Sigmoid colon (tissue), 7 donors: ENCODE measurements around the gene SIRPB2. TPM values are rescaled to one million over a fixed set of nuclear protein-coding genes. Genes with fewer than 3 reads are reported as not detected.

ENCODE experiments used
- DNase-seq: peaks from one replicate; pipeline ENCODE4 v3.0.0-alpha.2; 2019
- H3K27ac ChIP-seq, 4 donors: fragments of 200-600 bp; sonication (generic); one replicate each; pipeline ENCODE4 v1.5.1; 2016 to 2019; ENCODE audit warnings: mild to moderate bottlenecking in 1 of 4
- H3K27me3 ChIP-seq, 3 donors: fragments of 200-600 bp; sonication (generic); one replicate each; pipeline ENCODE4 v1.5.1; 2019; ENCODE audit warnings: mild to moderate bottlenecking in 1 of 3
- H3K36me3 ChIP-seq, 4 donors: fragments of 200-600 bp; sonication (generic); one replicate each; pipeline ENCODE4 v1.5.1; 2016 to 2019
- H3K4me1 ChIP-seq, 4 donors: fragments of 200-600 bp; sonication (generic); one replicate each; pipeline ENCODE4 v1.5.1; 2017 to 2019
- H3K4me3 ChIP-seq, 4 donors: fragments of 200-600 bp; sonication (generic); one replicate each; pipeline ENCODE4 v1.5.1; 2017 to 2019; ENCODE audit warnings: mild to moderate bottlenecking in 2 of 4, moderate library complexity in 1 of 4
- H3K9me3 ChIP-seq, 4 donors: fragments of 200-600 bp in 3 of 4; sonication (generic) in 3 of 4; one replicate each; pipeline versions ENCODE4 v1.5.1 to v1.6.1; 2013 to 2019
- CTCF ChIP-seq, 4 experiments: fragments of 450-650 bp in 3 of 4; fragments of 200-600 bp in 1 of 4; IDR thresholded peaks; one replicate each; pipeline ENCODE4 v1.5.1; 2016 to 2019; ENCODE audit warnings: antibody characterized with exemption in 4 of 4, mild to moderate bottlenecking in 3 of 4, moderate library complexity in 2 of 4
- EP300 ChIP-seq, 4 donors: sonication (generic); formaldehyde crosslinking; IDR thresholded peaks; one replicate each; pipeline ENCODE4 v1.6.1; 2017; ENCODE audit warnings: antibody characterized with exemption in 4 of 4
- POLR2A ChIP-seq, 2 donors: fragments of 450-650 bp; IDR thresholded peaks; one replicate each; pipeline ENCODE4 v1.6.1; 2016; ENCODE audit warnings: antibody characterized with exemption in 2 of 2, mild to moderate bottlenecking in 2 of 2, moderate library complexity in 2 of 2
- POLR2AphosphoS5 ChIP-seq, 4 donors: sonication (generic); formaldehyde crosslinking; IDR thresholded peaks; one replicate each; pipeline ENCODE4 v1.6.1; 2017; ENCODE audit warnings: antibody characterized with exemption in 4 of 4
- WGBS, 2 donors: extraction: QIAGEN DNeasy Blood & Tissue Kit; methylation state at CpG; one replicate each; pipeline ENCODE4 v1.1.7; 2013; 5-methylcytosine and 5-hydroxymethylcytosine counted together
- intact Hi-C: fragments of 100-400 bp; cut with DNase I; formaldehyde crosslinking; loops from one replicate; pipeline ENCODE4 v1.15.1; 2023
- polyA plus RNA-seq, 3 donors: library from polyadenylated mRNA; stranded (reverse); fragments of 200-250 nt; gene quantifications; one replicate each; pipeline ENCODE4 v1.2.3, GENCODE V29; 2013
- total RNA-seq, 4 donors: library from RNA; depleted of rRNA; stranded (reverse); fragments of >200 nt; gene quantifications; one replicate each; pipeline ENCODE4 v1.1.0, GENCODE V29; 2016
- donor health status: healthy with polysubstance abuse.
- donor health status: Bipolar disorder and iron deficiency.
- donor health status: healthy.

Gene SIRPB2
- total and polyA plus RNA-seq, 7 donors, result 1.2 to 10.2 (median 6.6) TPM

DNA sequence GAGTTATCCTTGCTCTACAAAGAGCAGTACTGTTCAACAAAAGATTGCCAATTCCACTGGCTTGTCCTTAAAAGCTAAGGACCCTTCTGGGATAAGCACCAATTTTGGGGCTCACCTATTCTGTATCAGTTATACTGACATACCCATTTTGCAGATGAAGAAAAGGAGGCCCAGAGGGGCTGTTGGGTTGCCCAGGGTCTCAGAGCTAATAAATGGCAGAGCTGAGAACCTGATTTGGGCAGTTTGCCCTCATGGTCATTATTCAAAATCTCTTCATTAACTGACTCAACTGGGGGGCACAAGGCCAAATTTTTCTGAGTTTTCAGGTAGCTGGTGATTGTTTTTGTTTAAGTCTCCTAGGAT is 55.9 kb downstream of the SIRPB2 start:
- Histone ChIP-seq H3K27ac (no peak overlapping the region), H3K9me3 (no peaks in the 10 kb centered on the region), H3K4me1 (peaks cover 0 to 2% (median 0%) of the 10 kb centered on the region in 4 donors), H3K4me3 (no peak overlapping the region), H3K36me3 (peaks cover 0 to 8% (median 2%) of the 10 kb centered on the region in 4 donors), H3K27me3 (no peaks in the 10 kb centered on the region)
- DNase-seq, result no peak
- TF ChIP-seq POLR2AphosphoS5 (IDR thresholded peaks at IDR 0.05) (no peak), EP300 (IDR thresholded peaks at IDR 0.05) (no peak), POLR2A (IDR thresholded peaks at IDR 0.05) (no peak)
- intact Hi-C loops, result no loop called here

GRCh38 chr20:1434571-1435336 is 56.5 kb downstream of the SIRPB2 start:
- H3K4me3 ChIP-seq, result no peak overlapping the region
- TF ChIP-seq POLR2AphosphoS5 (IDR thresholded peaks at IDR 0.05), result no peak
- no peak for TF ChIP-seq CTCF (IDR thresholded peaks at IDR 0.05)
- TF ChIP-seq POLR2A (IDR thresholded peaks at IDR 0.05), result no peak
- TF ChIP-seq EP300 (IDR thresholded peaks at IDR 0.05), result no peak
- WGBS, 2 donors, result 40 to 80% methylated on average over 2 of the region's 2 CpGs
- no peak overlapping the region for H3K27ac ChIP-seq
- intact Hi-C loops, result no loop called here
- H3K27me3 ChIP-seq, result no peaks in the 10 kb centered on the region
- H3K36me3 ChIP-seq, result peaks cover 0 to 3% (median under 1%) of the 10 kb centered on the region in 4 donors
- no peaks in the 10 kb centered on the region for H3K9me3 ChIP-seq
- peaks cover 0 to 5% (median 0%) of the 10 kb centered on the region in 4 donors for H3K4me1 ChIP-seq
- DNase-seq, result no peak

- Histone ChIP-seq H3K9me3 (no peaks in the 10 kb centered on the region), H3K4me3 (no peak overlapping the region), H3K4me1 (peaks cover 0 to 5% (median 0%) of the 10 kb centered on the region in 4 donors), H3K27me3 (no peaks in the 10 kb centered on the region), H3K27ac (no peak overlapping the region), H3K36me3 (no peaks in the 10 kb centered on the region)
- TF ChIP-seq CTCF (IDR thresholded peaks at IDR 0.05) (no peak), POLR2A (IDR thresholded peaks at IDR 0.05) (no peak), EP300 (IDR thresholded peaks at IDR 0.05) (no peak), POLR2AphosphoS5 (IDR thresholded peaks at IDR 0.05) (no peak)
- DNase-seq, result no peak
- intact Hi-C loops, result no loop called here
- 46 to 62% methylated on average over 1 of the region's 1 CpG for WGBS, 2 donors
These were observed 60.1 kb downstream of the SIRPB2 start for GRCh38 chr20:1431158-1431557.

DNA sequence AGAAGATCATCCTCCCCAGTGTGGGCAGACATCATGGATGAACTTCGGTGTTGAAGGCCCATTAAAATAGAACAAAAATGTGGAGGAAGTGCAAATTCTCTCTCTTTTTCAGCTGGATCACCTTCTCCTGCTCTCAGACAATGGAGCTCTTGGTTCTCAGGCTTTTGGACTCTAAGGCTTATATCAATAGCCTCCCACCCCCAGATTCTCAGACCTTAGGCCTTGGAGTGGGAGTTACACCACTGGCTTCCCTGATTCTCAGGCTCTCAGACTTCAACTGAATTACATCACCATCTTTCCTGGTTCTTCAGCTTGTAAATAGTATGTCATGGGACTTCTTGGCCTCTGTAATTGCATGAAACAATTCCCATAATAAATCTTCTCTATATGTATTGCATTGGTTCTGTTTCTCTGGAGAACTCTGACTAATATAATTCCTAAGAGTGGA is 61.2 kb downstream of the SIRPB2 start:
- H3K9me3 ChIP-seq, result no peaks in the 10 kb centered on the region
- H3K27me3 ChIP-seq, result no peaks in the 10 kb centered on the region
- no peak for DNase-seq
- intact Hi-C loops, result no loop called here
- no peak overlapping the region for H3K27ac ChIP-seq
- WGBS, 2 donors, result 87 to 92% methylated on average over 1 of the region's 1 CpG
- H3K36me3 ChIP-seq, result no peaks in the 10 kb centered on the region
- H3K4me3 ChIP-seq, result no peak overlapping the region
- peaks cover 0 to 5% (median 0%) of the 10 kb centered on the region in 4 donors for H3K4me1 ChIP-seq
- TF ChIP-seq CTCF (IDR thresholded peaks at IDR 0.05), result no peak
- TF ChIP-seq POLR2A (IDR thresholded peaks at IDR 0.05), result no peak
- peak in 1 of 4 donors; percentile 13 for TF ChIP-seq POLR2AphosphoS5 (IDR thresholded peaks at IDR 0.05)
- no peak for TF ChIP-seq EP300 (IDR thresholded peaks at IDR 0.05)

DNA sequence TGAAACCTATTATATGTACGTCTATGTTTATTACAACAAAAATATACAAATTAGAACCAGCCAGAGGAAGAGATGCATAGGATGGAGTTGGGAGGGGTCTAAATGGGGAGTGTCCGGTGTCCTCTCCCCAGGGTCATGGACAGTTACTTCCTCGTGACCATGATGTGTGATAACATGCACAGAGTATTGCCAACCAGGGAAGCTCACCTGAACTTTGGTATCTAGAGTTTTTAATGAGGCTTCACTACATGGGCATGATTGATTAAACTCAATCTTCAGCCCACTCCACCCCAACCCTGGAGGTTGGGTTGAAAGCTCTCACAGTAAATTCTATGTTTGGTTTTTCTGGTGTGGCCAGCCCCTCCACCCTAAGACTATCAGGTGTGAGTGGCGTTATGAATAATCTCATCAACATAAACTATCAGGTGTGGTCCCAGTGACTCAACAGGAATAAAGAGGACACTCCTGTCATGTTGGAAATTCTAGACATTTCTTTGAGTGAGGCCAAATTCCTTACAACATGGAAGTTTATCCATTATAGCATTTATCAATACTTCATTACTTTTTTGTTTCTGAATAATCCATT is 62.0 kb downstream of the SIRPB2 start:
- Histone ChIP-seq H3K27me3 (peaks cover 0 to under 1% (median 0%) of the 10 kb centered on the region in 3 donors), H3K9me3 (no peaks in the 10 kb centered on the region), H3K4me3 (no peak overlapping the region), H3K27ac (no peak overlapping the region), H3K4me1 (peaks cover 0 to 5% (median 0%) of the 10 kb centered on the region in 4 donors), H3K36me3 (no peaks in the 10 kb centered on the region)
- TF ChIP-seq POLR2AphosphoS5 (IDR thresholded peaks at IDR 0.05) (no peak), CTCF (IDR thresholded peaks at IDR 0.05) (no peak), POLR2A (IDR thresholded peaks at IDR 0.05) (no peak), EP300 (IDR thresholded peaks at IDR 0.05) (no peak)
- intact Hi-C loops, result no loop called here
- WGBS, 2 donors, result 52 to 85% methylated on average over 4 of the region's 4 CpGs
- DNase-seq, result no peak
